SK-N-SH (cell line): ENCODE results near the gene LACTB. TPM values are rescaled to one million over a fixed set of nuclear protein-coding genes. Genes with fewer than 3 reads are reported as not detected.

ENCODE experiments used
- CTCF ChIA-PET: fragments of 300-600, 350-600 bp; formaldehyde crosslinking; extraction: SDS; loops from one replicate; lab custom pipeline; 2021; lab: Yijun Ruan, JAX
- POLR2A ChIA-PET: fragments of 350-600 bp; sonication (Branson Sonifier 250); formaldehyde crosslinking; extraction: SDS; loops from one replicate; lab custom pipeline; 2020; ENCODE audit warnings: antibody characterized with exemption, inconsistent platforms; lab: Yijun Ruan, JAX
- DNase-seq: peaks from one replicate; pipeline ENCODE4 v3.0.0; 2012
- H2AFZ ChIP-seq: fragments of 200-600 bp; sonication (generic); 2 replicates; pipeline ENCODE4 v1.8.1; 2016; ENCODE audit warnings: antibody characterized with exemption, mild to moderate bottlenecking, low read depth
- H3F3A ChIP-seq: fragments of 200-600 bp; sonication (generic); replicated peaks from 2 replicates; pipeline ENCODE3; 2016; ENCODE audit warnings: antibody characterized with exemption, mild to moderate bottlenecking; ENCODE audit not compliant: insufficient read depth
- H3K27ac ChIP-seq, 2 experiments: fragments of 200-500 bp in 1 of 2; fragments of 200-600 bp in 1 of 2; sonication (Bioruptor generic) in 1 of 2; sonication (generic), shearing (Covaris generic) in 1 of 2; 2 replicates each; pipeline versions ENCODE4 v1.5.1 to v1.6.1; 2014 to 2016; ENCODE audit warnings: low read depth in 2 of 2, inconsistent platforms in 1 of 2, low read length in 1 of 2, mild to moderate bottlenecking in 1 of 2, mixed read lengths in 1 of 2
- H3K27me3 ChIP-seq: fragments of 200-600 bp; sonication (generic), shearing (Covaris generic); 2 replicates; pipeline ENCODE4 v1.6.1; 2016; ENCODE audit warnings: mixed run types; ENCODE audit not compliant: insufficient read depth
- H3K36me3 ChIP-seq, 2 experiments: fragments of 200-500 bp in 1 of 2; fragments of 200-600 bp in 1 of 2; sonication (Bioruptor generic) in 1 of 2; sonication (generic) in 1 of 2; replicated peaks in 1 of 2; 2 replicates each; pipeline versions ENCODE3 to v1.5.1; 2014 to 2016; ENCODE audit warnings: low read length in 1 of 2, mild to moderate bottlenecking in 1 of 2; ENCODE audit not compliant: insufficient read depth in 2 of 2, control insufficient read depth in 1 of 2
- H3K4me1 ChIP-seq, 2 experiments: fragments of 200-500 bp in 1 of 2; fragments of 200-600 bp in 1 of 2; sonication (Bioruptor generic) in 1 of 2; sonication (generic), shearing (Covaris generic) in 1 of 2; 2 replicates each; pipeline versions ENCODE4 v1.5.1 to v1.6.1; 2014 to 2016; ENCODE audit warnings: low read depth in 1 of 2, low read length in 1 of 2, mixed run types in 1 of 2; ENCODE audit not compliant: insufficient read depth in 2 of 2, control insufficient read depth in 1 of 2
- H3K4me2 ChIP-seq: fragments of 200-600 bp; sonication (generic), shearing (Covaris generic); 2 replicates; pipeline ENCODE4 v1.6.1; 2017; ENCODE audit warnings: mixed run types
- H3K4me3 ChIP-seq, 2 experiments: fragments of 200-500 bp in 1 of 2; fragments of 200-600 bp in 1 of 2; sonication (Bioruptor generic) in 1 of 2; sonication (generic), shearing (Covaris generic) in 1 of 2; 2 replicates each; pipeline versions ENCODE4 v1.5.1 to v1.8.1; 2014 to 2016; ENCODE audit warnings: low read depth in 2 of 2, inconsistent platforms in 1 of 2, low read length in 1 of 2, mild to moderate bottlenecking in 1 of 2, mixed read lengths in 1 of 2, moderate library complexity in 1 of 2
- H3K79me2 ChIP-seq: fragments of 200-600 bp; sonication (generic); 2 replicates; pipeline ENCODE4 v1.8.1; 2017; ENCODE audit warnings: mild to moderate bottlenecking; ENCODE audit not compliant: insufficient read depth
- H3K9ac ChIP-seq: fragments of 200-600 bp; sonication (generic); 2 replicates; pipeline ENCODE4 v1.6.1; 2017; ENCODE audit warnings: mixed run types
- H3K9me2 ChIP-seq: fragments of 200-600 bp; sonication (generic); 2 replicates; pipeline ENCODE4 v1.6.1; 2017; ENCODE audit warnings: mixed run types
- H3K9me3 ChIP-seq: fragments of 200-600 bp; sonication (generic); 2 replicates; pipeline ENCODE4 v1.6.1; 2017; ENCODE audit warnings: mixed run types, mild to moderate bottlenecking, moderate library complexity
- H4K20me1 ChIP-seq: fragments of 200-600 bp; sonication (generic); 2 replicates; pipeline ENCODE4 v1.6.1; 2017; ENCODE audit warnings: mild to moderate bottlenecking, mixed run types; ENCODE audit not compliant: insufficient read depth
- ELF1 ChIP-seq: IDR thresholded peaks from 2 replicates; pipeline ENCODE4 v1.4.0; 2012
- EP300 ChIP-seq, 2 experiments: IDR thresholded peaks; 2 replicates each; pipeline versions ENCODE4 v1.4.0 to v1.6.1; 2012; ENCODE audit warnings: borderline replicate concordance in 1 of 2, low read depth in 1 of 2, low read length in 1 of 2
- EZH2phosphoT487 ChIP-seq: fragments of 200-600 bp; sonication (generic); IDR thresholded peaks from 2 replicates; pipeline ENCODE4 v1.6.1; 2017; ENCODE audit warnings: low read depth, mixed run types, mild to moderate bottlenecking, antibody characterized with exemption, moderate library complexity, borderline replicate concordance
- FOSL2 ChIP-seq: IDR thresholded peaks from 2 replicates; pipeline ENCODE4 v1.4.0; 2012; ENCODE audit warnings: low read depth, mild to moderate bottlenecking, moderate library complexity, borderline replicate concordance
- FOXJ3 ChIP-seq: sonication (generic); formaldehyde crosslinking; IDR thresholded peaks from 2 replicates; pipeline ENCODE4 v1.5.1; 2020; ENCODE audit warnings: mild to moderate bottlenecking, missing genetic modification reagents
- FOXM1 ChIP-seq: IDR thresholded peaks from 2 replicates; pipeline ENCODE4 v1.4.0; 2012; ENCODE audit warnings: low read depth, mild to moderate bottlenecking
- GABPA ChIP-seq: IDR thresholded peaks from 2 replicates; pipeline ENCODE4 v1.4.0; 2012; ENCODE audit warnings: low read depth, mild to moderate bottlenecking
- JUND ChIP-seq: IDR thresholded peaks from 2 replicates; pipeline ENCODE4 v1.4.0; 2012
- NFIC ChIP-seq: IDR thresholded peaks from 2 replicates; pipeline ENCODE4 v1.4.0; 2012; ENCODE audit warnings: borderline replicate concordance
- PBX3 ChIP-seq: IDR thresholded peaks from 2 replicates; pipeline ENCODE4; 2012
- POLR2AphosphoS5 ChIP-seq: IDR thresholded peaks from 2 replicates; pipeline ENCODE4 v1.6.1; 2012; ENCODE audit warnings: low read depth, low read length
- REST ChIP-seq: IDR thresholded peaks from 2 replicates; pipeline ENCODE4 v1.6.1; 2012; ENCODE audit warnings: mild to moderate bottlenecking, low read depth, low read length, moderate library complexity
- RXRA ChIP-seq: IDR thresholded peaks from 2 replicates; pipeline ENCODE4 v1.4.0; 2012; ENCODE audit warnings: low read depth, mild to moderate bottlenecking, borderline replicate concordance
- SIN3A ChIP-seq: IDR thresholded peaks from 2 replicates; pipeline ENCODE4 v1.6.1; 2012; ENCODE audit warnings: low read depth, mild to moderate bottlenecking, low read length, moderate library complexity, borderline replicate concordance
- SMC3 ChIP-seq: IDR thresholded peaks from 2 replicates; pipeline ENCODE4 v1.6.1; 2012; ENCODE audit warnings: low read depth, low read length, improper control_type of control experiment
- TAF1 ChIP-seq: IDR thresholded peaks from 2 replicates; pipeline ENCODE4 v1.6.1; 2012; ENCODE audit warnings: low read depth, mild to moderate bottlenecking, low read length, moderate library complexity, borderline replicate concordance
- TCF12 ChIP-seq: IDR thresholded peaks from 2 replicates; pipeline ENCODE4 v1.4.0; 2012
- TEAD4 ChIP-seq: IDR thresholded peaks from 2 replicates; pipeline ENCODE4 v1.4.0; 2012; ENCODE audit warnings: mild to moderate bottlenecking, borderline replicate concordance; ENCODE audit not compliant: insufficient read depth
- USF1 ChIP-seq: IDR thresholded peaks from 2 replicates; pipeline ENCODE4 v1.4.0; 2012; ENCODE audit warnings: low read depth, borderline replicate concordance
- YY1 ChIP-seq: IDR thresholded peaks from 2 replicates; pipeline ENCODE4 v1.4.0; 2012; ENCODE audit warnings: low read depth, mild to moderate bottlenecking
- WGBS: methylation state at CpG from one replicate; pipeline ENCODE4 v1.1.6; 2017; ENCODE audit warnings: low lambda C conversion rate; 5-methylcytosine and 5-hydroxymethylcytosine counted together
- polyA plus RNA-seq, 3 experiments: library from polyadenylated mRNA; depleted of rRNA; stranded (reverse); fragments of >200 nt; gene quantifications; 2 replicates each; pipeline ENCODE4 v1.2.3, GENCODE V29; 2012

LACTB gene
- polyA plus RNA-seq, 1 of the 3 experiments (the other 2 are of a cell fraction), result 23.3 TPM

- Histone ChIP-seq H3K9me3 (no peaks in the 10 kb centered on the region), H4K20me1 (peaks cover 22% of the 10 kb centered on the region), H3K9me2 (no peaks in the 10 kb centered on the region), H3K4me2 (peak overlapping the region; percentile 64), H2AFZ (no peak overlapping the region), H3K27me3 (no peaks in the 10 kb centered on the region), H3K79me2 (no peaks in the 10 kb centered on the region), H3K9ac (peak overlapping the region; percentile 6; the same call in 1 of the 2 replicates), H3K4me1 (peaks cover 12 to 14% of the 10 kb centered on the region in 2 experiments; a peak in 3 of 4 replicates), H3K36me3 (peaks cover 16 to 23% of the 10 kb centered on the region in 2 experiments), H3K4me3 (no peak overlapping the region; a peak in 1 of 4 replicates), H3K27ac (peak overlapping the region; percentile 91 to 92), H3F3A (peaks cover 63% of the 10 kb centered on the region)
- peak; percentile 46; the same call in 1 of the 2 replicates for TF ChIP-seq SIN3A
- TF ChIP-seq TEAD4, result peak; percentile 68; the same call in 1 of the 2 replicates
- TF ChIP-seq POLR2AphosphoS5, result peak; percentile 41
- TF ChIP-seq PBX3, result peak; percentile 96
- TF ChIP-seq EZH2phosphoT487, result no peak
- TF ChIP-seq EP300 (IDR thresholded peaks at IDR 0.05; ENCODE audit: borderline replicate concordance in 1 of 2, low read depth in 1 of 2, low read length in 1 of 2), result peak; percentile 54 to 81
- TF ChIP-seq REST, result no peak
- peak; percentile 55; the same call in 1 of the 2 replicates for TF ChIP-seq FOXM1
- TF ChIP-seq FOXJ3, result no peak
- TF ChIP-seq TAF1, result 0 out of 2 replicates have a peak, but pooled peaks have one; percentile 27
- no peak for TF ChIP-seq ELF1
- peak; percentile 71 for TF ChIP-seq JUND
- TF ChIP-seq FOSL2, result peak; percentile 29
- 0 out of 2 replicates have a peak, but pooled peaks have one; percentile 27 for TF ChIP-seq YY1
- TF ChIP-seq SMC3, result no peak
- TF ChIP-seq USF1, result no peak
- no peak for TF ChIP-seq GABPA
- peak; percentile 86 for TF ChIP-seq RXRA
- TF ChIP-seq TCF12, result peak; percentile 98
- TF ChIP-seq NFIC, result peak; percentile 87
- ChIA-PET POLR2A (interaction anchor here (0.6 kb wide), 1 partner anchor 19 kb away, joined by 8 read pairs; no protein-coding TSS in a partner anchor), CTCF (interaction anchor here (1.0 to 3.0 kb wide), 4 partner anchors 12 to 28 kb away, joined by 3 to 9 read pairs (median 4); no protein-coding TSS in a partner anchor)
- 54% methylated on average over 14 of the region's 17 CpGs for WGBS
- DNase-seq, result no peak
Measured at GRCh38 chr15:63075015-63075983, 46.4 kb upstream of the LACTB start.
